H1 (cell line): ENCODE results near the gene XPNPEP2. TPM values are rescaled to one million over a fixed set of nuclear protein-coding genes. Genes with fewer than 3 reads are reported as not detected.

ENCODE experiments used
- polyA plus RNA-seq, 7 experiments: library from polyadenylated mRNA; depleted of rRNA in 3 of 7; stranded (reverse) in 5 of 7; unstranded in 2 of 7; fragments of >200 nt in 5 of 7; fragments of 200-250 nt in 2 of 7; gene quantifications; 1 replicate in 5 of 7; 2 replicates in 1 of 7; 4 replicates in 1 of 7; pipeline versions ENCODE4 v1.2.1 to v1.2.3, GENCODE V29; 2011 to 2013; ENCODE audit warnings: missing spikeins in 2 of 7, mixed read lengths in 2 of 7
- total RNA-seq: library from RNA; stranded (reverse); fragmentation: NEBNext Ultra II Directional; extraction: Animal tissue kit (Norgen Biotek cat#: 25700); gene quantifications from 2 replicates; pipeline ENCODE4 v1.2.1, GENCODE V29; 2021
- TF ChIP-seq, protein P1 (sequence below), 3 experiments: IDR thresholded peaks; 1 replicate in 2 of 3; 2 replicates in 1 of 3; pipeline versions ENCODE4 v1.5.1 to v1.6.1; 2011; ENCODE audit warnings: low read length in 3 of 3, mild to moderate bottlenecking in 3 of 3, inconsistent platforms in 2 of 3, low read depth in 1 of 3, moderate library complexity in 1 of 3; ENCODE audit not compliant: insufficient read depth in 1 of 3; ENCODE audit errors: control extremely low read depth in 1 of 3

Gene XPNPEP2
- total and polyA plus RNA-seq, 2 of the 8 experiments (the other 6 are each of a cell fraction or from before 2014, with no cell fraction given): 0.27 TPM; not detected in 1

DNA sequence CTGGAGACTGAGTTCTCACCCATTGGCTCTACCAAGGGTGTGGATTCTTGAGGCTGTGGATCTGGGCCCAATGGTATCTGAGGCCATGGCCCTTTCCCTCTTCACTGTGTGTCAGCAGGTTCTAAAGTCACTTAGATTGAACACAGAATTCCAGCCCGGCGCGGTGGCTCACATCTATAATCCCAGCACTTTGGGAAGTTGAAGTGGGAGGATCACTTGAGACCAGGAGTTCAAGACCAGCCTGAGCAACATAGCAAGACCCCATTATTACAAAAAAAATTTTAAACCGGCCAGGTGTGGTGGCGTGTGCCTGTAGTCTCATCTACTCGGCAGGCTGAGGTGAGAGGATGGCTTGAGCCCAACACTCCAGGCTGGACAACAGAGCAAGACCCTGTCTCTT, 18.0 kb upstream of the XPNPEP2 start (continued):
- TF ChIP-seq, protein P1, sequence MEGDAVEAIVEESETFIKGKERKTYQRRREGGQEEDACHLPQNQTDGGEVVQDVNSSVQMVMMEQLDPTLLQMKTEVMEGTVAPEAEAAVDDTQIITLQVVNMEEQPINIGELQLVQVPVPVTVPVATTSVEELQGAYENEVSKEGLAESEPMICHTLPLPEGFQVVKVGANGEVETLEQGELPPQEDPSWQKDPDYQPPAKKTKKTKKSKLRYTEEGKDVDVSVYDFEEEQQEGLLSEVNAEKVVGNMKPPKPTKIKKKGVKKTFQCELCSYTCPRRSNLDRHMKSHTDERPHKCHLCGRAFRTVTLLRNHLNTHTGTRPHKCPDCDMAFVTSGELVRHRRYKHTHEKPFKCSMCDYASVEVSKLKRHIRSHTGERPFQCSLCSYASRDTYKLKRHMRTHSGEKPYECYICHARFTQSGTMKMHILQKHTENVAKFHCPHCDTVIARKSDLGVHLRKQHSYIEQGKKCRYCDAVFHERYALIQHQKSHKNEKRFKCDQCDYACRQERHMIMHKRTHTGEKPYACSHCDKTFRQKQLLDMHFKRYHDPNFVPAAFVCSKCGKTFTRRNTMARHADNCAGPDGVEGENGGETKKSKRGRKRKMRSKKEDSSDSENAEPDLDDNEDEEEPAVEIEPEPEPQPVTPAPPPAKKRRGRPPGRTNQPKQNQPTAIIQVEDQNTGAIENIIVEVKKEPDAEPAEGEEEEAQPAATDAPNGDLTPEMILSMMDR (IDR thresholded peaks at IDR 0.05; ENCODE audit: control extremely low read depth in 1 of 3, insufficient read depth in 1 of 3, low read depth in 1 of 3, low read length in 3 of 3): no peak
